Astrocyte (in vitro differentiated cells and primary cell): ENCODE data around the gene MLPH. TPM values are rescaled to one million over a fixed set of nuclear protein-coding genes. Genes with fewer than 3 reads are reported as not detected.
A peak's percentile ranks its signal among the peaks of the same experiment; 100 is the strongest.

Experiments
- DNase-seq: peaks from one replicate; pipeline ENCODE4 v3.0.0-alpha.2; 2010; ENCODE audit warnings: low read depth
- FAIRE-seq: peaks from 2 replicates; lab custom pipeline; 2011; peaks lifted over from hg19 to GRCh38; lab: Jason Lieb, UNC
- H2AFZ ChIP-seq: 2 replicates; pipeline ENCODE4 v1.6.0; 2012; ENCODE audit warnings: low read depth, low read length, inconsistent platforms
- H3K27ac ChIP-seq: 2 replicates; pipeline ENCODE4 v1.5.1; 2011; ENCODE audit warnings: low read depth, low read length, inconsistent platforms
- H3K27me3 ChIP-seq: 2 replicates; pipeline ENCODE4 v1.6.0; 2011; ENCODE audit warnings: low read length, inconsistent platforms; ENCODE audit not compliant: insufficient read depth
- H3K36me3 ChIP-seq: 2 replicates; pipeline ENCODE4 v1.5.1; 2011; ENCODE audit warnings: low read length, inconsistent platforms; ENCODE audit not compliant: insufficient read depth
- H3K4me1 ChIP-seq: 2 replicates; pipeline ENCODE4 v1.5.1; 2011; ENCODE audit warnings: low read length, inconsistent platforms; ENCODE audit not compliant: insufficient read depth
- H3K4me2 ChIP-seq: 2 replicates; pipeline ENCODE4 v1.6.0; 2012; ENCODE audit warnings: low read length, inconsistent platforms
- H3K4me3 ChIP-seq: 2 replicates; pipeline ENCODE4 v1.5.1; 2011; ENCODE audit warnings: low read depth, mild to moderate bottlenecking, low read length, inconsistent platforms; ENCODE audit not compliant: insufficient read depth
- H3K79me2 ChIP-seq: 2 replicates; pipeline ENCODE4 v1.6.0; 2012; ENCODE audit warnings: mild to moderate bottlenecking, low read length, inconsistent platforms; ENCODE audit not compliant: insufficient read depth
- H3K9ac ChIP-seq: 2 replicates; pipeline ENCODE4 v1.6.0; 2012; ENCODE audit warnings: mild to moderate bottlenecking, low read length, inconsistent platforms
- H3K9me3 ChIP-seq: 2 replicates; pipeline ENCODE4 v1.5.1; 2012; ENCODE audit warnings: low read depth, mild to moderate bottlenecking, low read length, inconsistent platforms; ENCODE audit not compliant: insufficient read depth
- H4K20me1 ChIP-seq: 2 replicates; pipeline ENCODE4 v1.6.0; 2012; ENCODE audit warnings: low read length, inconsistent platforms; ENCODE audit not compliant: insufficient read depth
- H3K27ac Mint-ChIP-seq: one replicate; pipeline ENCODE4 v1.8.0; 2021; ENCODE audit warnings: mild to moderate bottlenecking, mixed read lengths; ENCODE audit not compliant: unreplicated experiment
- H3K27me3 Mint-ChIP-seq: one replicate; pipeline ENCODE4 v1.8.0; 2021; ENCODE audit warnings: low read depth, mixed read lengths; ENCODE audit not compliant: unreplicated experiment
- H3K36me3 Mint-ChIP-seq: one replicate; pipeline ENCODE4 v1.8.0; 2021; ENCODE audit warnings: low read depth, mixed read lengths; ENCODE audit not compliant: unreplicated experiment
- H3K4me1 Mint-ChIP-seq: one replicate; pipeline ENCODE4 v1.8.0; 2021; ENCODE audit warnings: low read depth, mixed read lengths; ENCODE audit not compliant: unreplicated experiment
- H3K4me3 Mint-ChIP-seq: one replicate; pipeline ENCODE4 v1.8.0; 2021; ENCODE audit warnings: mild to moderate bottlenecking, moderate library complexity, mixed read lengths; ENCODE audit not compliant: unreplicated experiment
- H3K9me3 Mint-ChIP-seq: one replicate; pipeline ENCODE4 v1.8.0; 2021; ENCODE audit warnings: mild to moderate bottlenecking, mixed read lengths; ENCODE audit not compliant: unreplicated experiment
- EZH2 ChIP-seq: IDR thresholded peaks from 2 replicates; pipeline ENCODE4 v1.6.1; 2012; ENCODE audit warnings: mild to moderate bottlenecking, low read length, inconsistent platforms; ENCODE audit not compliant: insufficient read depth
- total RNA-seq: library from RNA; stranded (reverse); gene quantifications from 2 replicates; pipeline ENCODE4 v1.2.1, GENCODE V29; 2021
- TF ChIP-seq, protein P1 (sequence below): IDR thresholded peaks from 2 replicates; pipeline ENCODE4 v1.5.1; 2011; ENCODE audit warnings: low read depth, mild to moderate bottlenecking, inconsistent platforms, low read length, moderate library complexity; ENCODE audit not compliant: insufficient read depth

Gene MLPH
- total RNA-seq, 1 donor from 2014 or later = 14.2 TPM

- FAIRE-seq (peak; percentile 86), DNase-seq (peak; percentile 98)
- H3K27ac ChIP-seq = peak overlapping the region; percentile 95
- no peaks in the 10 kb centered on the region for H3K27me3 ChIP-seq
- no peaks in the 10 kb centered on the region for H3K9me3 ChIP-seq
- H3K4me1 ChIP-seq = peaks cover 12% of the 10 kb centered on the region
- no peaks in the 10 kb centered on the region for H3K79me2 ChIP-seq
- Mint-ChIP-seq H3K27ac (peak overlapping the region; percentile 99), H3K4me1 (peaks cover 13% of the 10 kb centered on the region), H3K4me3 (peak overlapping the region; percentile 27), H3K9me3 (peaks cover 11% of the 10 kb centered on the region), H3K36me3 (peaks cover 4% of the 10 kb centered on the region), H3K27me3 (peaks cover 2% of the 10 kb centered on the region)
- H2AFZ ChIP-seq = no peak overlapping the region
- TF ChIP-seq, protein P1, sequence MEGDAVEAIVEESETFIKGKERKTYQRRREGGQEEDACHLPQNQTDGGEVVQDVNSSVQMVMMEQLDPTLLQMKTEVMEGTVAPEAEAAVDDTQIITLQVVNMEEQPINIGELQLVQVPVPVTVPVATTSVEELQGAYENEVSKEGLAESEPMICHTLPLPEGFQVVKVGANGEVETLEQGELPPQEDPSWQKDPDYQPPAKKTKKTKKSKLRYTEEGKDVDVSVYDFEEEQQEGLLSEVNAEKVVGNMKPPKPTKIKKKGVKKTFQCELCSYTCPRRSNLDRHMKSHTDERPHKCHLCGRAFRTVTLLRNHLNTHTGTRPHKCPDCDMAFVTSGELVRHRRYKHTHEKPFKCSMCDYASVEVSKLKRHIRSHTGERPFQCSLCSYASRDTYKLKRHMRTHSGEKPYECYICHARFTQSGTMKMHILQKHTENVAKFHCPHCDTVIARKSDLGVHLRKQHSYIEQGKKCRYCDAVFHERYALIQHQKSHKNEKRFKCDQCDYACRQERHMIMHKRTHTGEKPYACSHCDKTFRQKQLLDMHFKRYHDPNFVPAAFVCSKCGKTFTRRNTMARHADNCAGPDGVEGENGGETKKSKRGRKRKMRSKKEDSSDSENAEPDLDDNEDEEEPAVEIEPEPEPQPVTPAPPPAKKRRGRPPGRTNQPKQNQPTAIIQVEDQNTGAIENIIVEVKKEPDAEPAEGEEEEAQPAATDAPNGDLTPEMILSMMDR = no peak
- H3K4me3 ChIP-seq = no peak overlapping the region
- H3K36me3 ChIP-seq = no peaks in the 10 kb centered on the region
- H4K20me1 ChIP-seq = no peaks in the 10 kb centered on the region
- H3K9ac ChIP-seq = peak overlapping the region; percentile 65
- peak overlapping the region; percentile 12 for H3K4me2 ChIP-seq
Observed at GRCh38 chr2:237465515-237466148, 21.4 kb upstream of the MLPH start.

GRCh38 chr2:237466211-237466610 lies 20.8 kb upstream of the MLPH start:
- Histone ChIP-seq H3K4me2 (no peak overlapping the region), H4K20me1 (no peaks in the 10 kb centered on the region), H3K36me3 (no peaks in the 10 kb centered on the region), H3K9me3 (no peaks in the 10 kb centered on the region), H3K9ac (peak overlapping the region; percentile 65), H2AFZ (no peak overlapping the region), H3K4me3 (no peak overlapping the region), H3K4me1 (peaks cover 12% of the 10 kb centered on the region), H3K27ac (peak overlapping the region; percentile 95), H3K27me3 (no peaks in the 10 kb centered on the region), H3K79me2 (no peaks in the 10 kb centered on the region)
- H3K36me3 Mint-ChIP-seq = peaks cover 4% of the 10 kb centered on the region
- peaks cover 13% of the 10 kb centered on the region for H3K4me1 Mint-ChIP-seq
- FAIRE-seq = no peak
- H3K27me3 Mint-ChIP-seq = peaks cover 3% of the 10 kb centered on the region
- TF ChIP-seq, protein P1 = no peak
- no peak for TF ChIP-seq EZH2
- peak; percentile 76 for DNase-seq
- peak overlapping the region; percentile 99 for H3K27ac Mint-ChIP-seq
- peaks cover 11% of the 10 kb centered on the region for H3K9me3 Mint-ChIP-seq
- peak overlapping the region; percentile 40 for H3K4me3 Mint-ChIP-seq
